WTC11 (cell line): ENCODE data around the gene BIRC2.

Experiments used
- ARID4B ChIP-seq: sonication (generic); formaldehyde crosslinking; IDR thresholded peaks from 2 replicates; pipeline ENCODE4 v1.8.0; 2023; ENCODE audit warnings: missing genetic modification reagents, mild to moderate bottlenecking, borderline replicate concordance
- CTCF ChIP-seq: fragments of 200-600 bp; IDR thresholded peaks from 2 replicates; pipeline ENCODE4 v1.8.0; 2022; ENCODE audit warnings: antibody characterized with exemption
- MAX ChIP-seq: sonication (generic); formaldehyde crosslinking; IDR thresholded peaks from 2 replicates; pipeline ENCODE4 v1.8.0; 2022; ENCODE audit warnings: mild to moderate bottlenecking, missing genetic modification reagents

GRCh38 chr11:102396708-102397563, 49.9 kb downstream of the BIRC2 start:
- TF ChIP-seq CTCF = no peak
- no peak for TF ChIP-seq MAX (CRISPR knock-in tag)
- no peak for TF ChIP-seq ARID4B (CRISPR knock-in tag)
